Sigmoid colon (tissue), 7 donors: Measurements from ENCODE around the gene S100A7. TPM values are rescaled to one million over a fixed set of nuclear protein-coding genes. Genes with fewer than 3 reads are reported as not detected.

Experiments used
- DNase-seq: peaks from one replicate; pipeline ENCODE4 v3.0.0-alpha.2; 2019
- H3K27ac ChIP-seq, 4 donors: fragments of 200-600 bp; sonication (generic); one replicate each; pipeline ENCODE4 v1.5.1; 2016 to 2019; ENCODE audit warnings: mild to moderate bottlenecking in 1 of 4
- H3K27me3 ChIP-seq, 3 donors: fragments of 200-600 bp; sonication (generic); one replicate each; pipeline ENCODE4 v1.5.1; 2019; ENCODE audit warnings: mild to moderate bottlenecking in 1 of 3
- H3K36me3 ChIP-seq, 4 donors: fragments of 200-600 bp; sonication (generic); one replicate each; pipeline ENCODE4 v1.5.1; 2016 to 2019
- H3K4me1 ChIP-seq, 4 donors: fragments of 200-600 bp; sonication (generic); one replicate each; pipeline ENCODE4 v1.5.1; 2017 to 2019
- H3K4me3 ChIP-seq, 4 donors: fragments of 200-600 bp; sonication (generic); one replicate each; pipeline ENCODE4 v1.5.1; 2017 to 2019; ENCODE audit warnings: mild to moderate bottlenecking in 2 of 4, moderate library complexity in 1 of 4
- H3K9me3 ChIP-seq, 4 donors: fragments of 200-600 bp in 3 of 4; sonication (generic) in 3 of 4; one replicate each; pipeline versions ENCODE4 v1.5.1 to v1.6.1; 2013 to 2019
- CTCF ChIP-seq, 4 experiments: fragments of 450-650 bp in 3 of 4; fragments of 200-600 bp in 1 of 4; IDR thresholded peaks; one replicate each; pipeline ENCODE4 v1.5.1; 2016 to 2019; ENCODE audit warnings: antibody characterized with exemption in 4 of 4, mild to moderate bottlenecking in 3 of 4, moderate library complexity in 2 of 4
- EP300 ChIP-seq, 4 donors: sonication (generic); formaldehyde crosslinking; IDR thresholded peaks; one replicate each; pipeline ENCODE4 v1.6.1; 2017; ENCODE audit warnings: antibody characterized with exemption in 4 of 4
- POLR2A ChIP-seq, 2 donors: fragments of 450-650 bp; IDR thresholded peaks; one replicate each; pipeline ENCODE4 v1.6.1; 2016; ENCODE audit warnings: antibody characterized with exemption in 2 of 2, mild to moderate bottlenecking in 2 of 2, moderate library complexity in 2 of 2
- POLR2AphosphoS5 ChIP-seq, 4 donors: sonication (generic); formaldehyde crosslinking; IDR thresholded peaks; one replicate each; pipeline ENCODE4 v1.6.1; 2017; ENCODE audit warnings: antibody characterized with exemption in 4 of 4
- WGBS, 2 donors: extraction: QIAGEN DNeasy Blood & Tissue Kit; methylation state at CpG; one replicate each; pipeline ENCODE4 v1.1.7; 2013; 5-methylcytosine and 5-hydroxymethylcytosine counted together
- intact Hi-C: fragments of 100-400 bp; cut with DNase I; formaldehyde crosslinking; loops from one replicate; pipeline ENCODE4 v1.15.1; 2023
- polyA plus RNA-seq, 3 donors: library from polyadenylated mRNA; stranded (reverse); fragments of 200-250 nt; gene quantifications; one replicate each; pipeline ENCODE4 v1.2.3, GENCODE V29; 2013
- total RNA-seq, 4 donors: library from RNA; depleted of rRNA; stranded (reverse); fragments of >200 nt; gene quantifications; one replicate each; pipeline ENCODE4 v1.1.0, GENCODE V29; 2016
- donor health status: healthy with polysubstance abuse.
- donor health status: Bipolar disorder and iron deficiency.
- donor health status: healthy.

The S100A7 gene
- total and polyA plus RNA-seq, 7 donors: not detected

- Histone ChIP-seq H3K36me3 (no peaks in the 10 kb centered on the region), H3K4me3 (no peak overlapping the region), H3K27ac (no peak overlapping the region), H3K4me1 (no peaks in the 10 kb centered on the region), H3K9me3 (no peaks in the 10 kb centered on the region), H3K27me3 (peaks cover 0 to 12% (median 0%) of the 10 kb centered on the region in 3 donors)
- intact Hi-C loops: no loop called here
- TF ChIP-seq POLR2A (IDR thresholded peaks at IDR 0.05): no peak
- DNase-seq: no peak
- 78 to 85% methylated on average over 1 of the region's 1 CpG for WGBS, 2 donors
These were observed 12.8 kb downstream of the S100A7 start for GRCh38 chr1:153447498-153448170.

GRCh38 chr1:153444078-153444477 is 16.4 kb downstream of the S100A7 start:
- H3K27ac ChIP-seq: no peak overlapping the region
- no peaks in the 10 kb centered on the region for H3K4me1 ChIP-seq
- H3K4me3 ChIP-seq: no peak overlapping the region
- intact Hi-C loops: no loop called here
- WGBS, 2 donors: 62 to 76% methylated on average over 5 of the region's 5 CpGs
- H3K9me3 ChIP-seq: no peaks in the 10 kb centered on the region
- TF ChIP-seq EP300 (IDR thresholded peaks at IDR 0.05) (no peak), POLR2A (IDR thresholded peaks at IDR 0.05) (no peak), POLR2AphosphoS5 (IDR thresholded peaks at IDR 0.05) (no peak), CTCF (IDR thresholded peaks at IDR 0.05) (no peak)
- no peak for DNase-seq
- H3K36me3 ChIP-seq: no peaks in the 10 kb centered on the region
- peaks cover 0 to 8% (median 0%) of the 10 kb centered on the region in 3 donors for H3K27me3 ChIP-seq

- no peak for DNase-seq
- Histone ChIP-seq H3K36me3 (no peaks in the 10 kb centered on the region), H3K9me3 (no peaks in the 10 kb centered on the region), H3K27me3 (peaks cover 0 to 8% (median 0%) of the 10 kb centered on the region in 3 donors), H3K27ac (no peak overlapping the region), H3K4me1 (no peaks in the 10 kb centered on the region), H3K4me3 (no peak overlapping the region)
- TF ChIP-seq CTCF (IDR thresholded peaks at IDR 0.05) (no peak), EP300 (IDR thresholded peaks at IDR 0.05) (no peak), POLR2AphosphoS5 (IDR thresholded peaks at IDR 0.05) (no peak), POLR2A (IDR thresholded peaks at IDR 0.05) (no peak)
- intact Hi-C loops: no loop called here
- whole genome bisulfite sequencing, 2 donors: 59 to 63% methylated on average over 4 of the region's 4 CpGs
These were observed 17.0 kb downstream of the S100A7 start for GRCh38 chr1:153443486-153443885.

GRCh38 chr1:153441238-153441755 is 19.2 kb downstream of the S100A7 start:
- WGBS, 2 donors: 41 to 68% methylated on average over 9 of the region's 9 CpGs
- TF ChIP-seq EP300 (IDR thresholded peaks at IDR 0.05) (no peak), POLR2A (IDR thresholded peaks at IDR 0.05) (no peak), CTCF (IDR thresholded peaks at IDR 0.05) (no peak), POLR2AphosphoS5 (IDR thresholded peaks at IDR 0.05) (no peak)
- Histone ChIP-seq H3K9me3 (no peaks in the 10 kb centered on the region), H3K27ac (no peak overlapping the region), H3K4me1 (no peaks in the 10 kb centered on the region), H3K4me3 (no peak overlapping the region), H3K27me3 (peaks cover 0 to 8% (median 0%) of the 10 kb centered on the region in 3 donors), H3K36me3 (no peaks in the 10 kb centered on the region)
- no peak for DNase-seq
- intact Hi-C loops: no loop called here

- Histone ChIP-seq H3K27me3 (peaks cover 0 to 7% (median 0%) of the 10 kb centered on the region in 3 donors), H3K4me3 (no peak overlapping the region), H3K27ac (no peak overlapping the region), H3K36me3 (no peaks in the 10 kb centered on the region), H3K4me1 (no peaks in the 10 kb centered on the region), H3K9me3 (no peaks in the 10 kb centered on the region)
- TF ChIP-seq EP300 (IDR thresholded peaks at IDR 0.05) (no peak), CTCF (IDR thresholded peaks at IDR 0.05) (no peak), POLR2AphosphoS5 (IDR thresholded peaks at IDR 0.05) (no peak), POLR2A (IDR thresholded peaks at IDR 0.05) (no peak)
- no peak for DNase-seq
- intact Hi-C loops: no loop called here
These were observed 21.2 kb downstream of the S100A7 start for GRCh38 chr1:153439273-153439672.
